HCT116 (cell line): ENCODE results near the gene XRCC3.

Experiments
- CTCF ChIP-seq, 3 experiments: fragments of 200-600 bp in 1 of 3; sonication (generic) in 1 of 3; IDR thresholded peaks in 2 of 3; conservative IDR thresholded peaks in 1 of 3; 2 replicates each; pipeline ENCODE4 v1.5.1; 2012 to 2017; ENCODE audit warnings: low read depth in 2 of 3, low read length in 2 of 3, antibody characterized with exemption in 1 of 3, borderline replicate concordance in 1 of 3, control low read depth in 1 of 3, mild to moderate bottlenecking in 1 of 3, mixed read lengths in 1 of 3, mixed run types in 1 of 3, moderate library complexity in 1 of 3; ENCODE audit not compliant: insufficient read depth in 1 of 3
- EGR1 ChIP-seq: IDR thresholded peaks from 2 replicates; pipeline ENCODE4 v1.6.1; 2012; ENCODE audit warnings: low read depth
- ELF1 ChIP-seq: IDR thresholded peaks from 2 replicates; pipeline ENCODE4 v1.6.1; 2012; ENCODE audit warnings: low read depth, borderline replicate concordance
- EZH2 ChIP-seq: fragments of 200-600 bp; sonication (generic); IDR thresholded peaks from 2 replicates; pipeline ENCODE4 v1.6.1; 2017; ENCODE audit warnings: antibody characterized with exemption, mixed run types
- EZH2phosphoT487 ChIP-seq: fragments of 200-600 bp; IDR thresholded peaks from 2 replicates; pipeline ENCODE4 v1.6.1; 2018; ENCODE audit warnings: antibody characterized with exemption, borderline replicate concordance
- POLR2A ChIP-seq: IDR thresholded peaks from 2 replicates; pipeline ENCODE4 v1.7.0; 2011; ENCODE audit warnings: borderline replicate concordance; ENCODE audit not compliant: insufficient read depth, insufficient read length; ENCODE audit errors: extremely low read depth
- POLR2AphosphoS5 ChIP-seq: IDR thresholded peaks from 2 replicates; pipeline ENCODE4 v1.6.1; 2011; ENCODE audit warnings: mild to moderate bottlenecking, low read depth, low read length, moderate library complexity
- RAD21 ChIP-seq: IDR thresholded peaks from 2 replicates; pipeline ENCODE4 v1.6.1; 2012; ENCODE audit warnings: low read depth, mild to moderate bottlenecking
- SIN3A ChIP-seq: IDR thresholded peaks from 2 replicates; pipeline ENCODE4 v1.6.1; 2012; ENCODE audit warnings: low read depth
- SP1 ChIP-seq: IDR thresholded peaks from 2 replicates; pipeline ENCODE4 v1.6.1; 2012; ENCODE audit warnings: low read depth
- ZNF274 ChIP-seq: fragments of 200-500 bp; sonication (Bioruptor generic); IDR thresholded peaks from 2 replicates; pipeline ENCODE4 v1.6.1; 2014; ENCODE audit warnings: mild to moderate bottlenecking, low read depth, low read length, inconsistent platforms
- TF ChIP-seq, protein P1 (sequence below): IDR thresholded peaks from 2 replicates; pipeline ENCODE4 v1.6.1; 2012
- TF ChIP-seq, protein P2 (sequence below): IDR thresholded peaks from 2 replicates; pipeline ENCODE4 v1.6.1; 2012; ENCODE audit warnings: low read depth

GRCh38 chr14:103708750-103709187 lies 6.5 kb downstream of the XRCC3 start:
- no peak for TF ChIP-seq CTCF (IDR thresholded peaks at IDR 0.05 in 2 of 3, conservative IDR thresholded peaks at IDR 0.05 in 1 of 3; ENCODE audit: borderline replicate concordance in 1 of 3, insufficient read depth in 1 of 3, low read depth in 2 of 3, low read length in 2 of 3)
- TF ChIP-seq POLR2A: no peak
- TF ChIP-seq RAD21: no peak
- no peak for TF ChIP-seq EGR1
- no peak for TF ChIP-seq ZNF274
- no peak for TF ChIP-seq SIN3A
- TF ChIP-seq, protein P1, sequence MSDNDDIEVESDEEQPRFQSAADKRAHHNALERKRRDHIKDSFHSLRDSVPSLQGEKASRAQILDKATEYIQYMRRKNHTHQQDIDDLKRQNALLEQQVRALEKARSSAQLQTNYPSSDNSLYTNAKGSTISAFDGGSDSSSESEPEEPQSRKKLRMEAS: no peak
- TF ChIP-seq SP1: no peak
- no peak for TF ChIP-seq EZH2
- TF ChIP-seq EZH2phosphoT487: no peak
- TF ChIP-seq, protein P2, sequence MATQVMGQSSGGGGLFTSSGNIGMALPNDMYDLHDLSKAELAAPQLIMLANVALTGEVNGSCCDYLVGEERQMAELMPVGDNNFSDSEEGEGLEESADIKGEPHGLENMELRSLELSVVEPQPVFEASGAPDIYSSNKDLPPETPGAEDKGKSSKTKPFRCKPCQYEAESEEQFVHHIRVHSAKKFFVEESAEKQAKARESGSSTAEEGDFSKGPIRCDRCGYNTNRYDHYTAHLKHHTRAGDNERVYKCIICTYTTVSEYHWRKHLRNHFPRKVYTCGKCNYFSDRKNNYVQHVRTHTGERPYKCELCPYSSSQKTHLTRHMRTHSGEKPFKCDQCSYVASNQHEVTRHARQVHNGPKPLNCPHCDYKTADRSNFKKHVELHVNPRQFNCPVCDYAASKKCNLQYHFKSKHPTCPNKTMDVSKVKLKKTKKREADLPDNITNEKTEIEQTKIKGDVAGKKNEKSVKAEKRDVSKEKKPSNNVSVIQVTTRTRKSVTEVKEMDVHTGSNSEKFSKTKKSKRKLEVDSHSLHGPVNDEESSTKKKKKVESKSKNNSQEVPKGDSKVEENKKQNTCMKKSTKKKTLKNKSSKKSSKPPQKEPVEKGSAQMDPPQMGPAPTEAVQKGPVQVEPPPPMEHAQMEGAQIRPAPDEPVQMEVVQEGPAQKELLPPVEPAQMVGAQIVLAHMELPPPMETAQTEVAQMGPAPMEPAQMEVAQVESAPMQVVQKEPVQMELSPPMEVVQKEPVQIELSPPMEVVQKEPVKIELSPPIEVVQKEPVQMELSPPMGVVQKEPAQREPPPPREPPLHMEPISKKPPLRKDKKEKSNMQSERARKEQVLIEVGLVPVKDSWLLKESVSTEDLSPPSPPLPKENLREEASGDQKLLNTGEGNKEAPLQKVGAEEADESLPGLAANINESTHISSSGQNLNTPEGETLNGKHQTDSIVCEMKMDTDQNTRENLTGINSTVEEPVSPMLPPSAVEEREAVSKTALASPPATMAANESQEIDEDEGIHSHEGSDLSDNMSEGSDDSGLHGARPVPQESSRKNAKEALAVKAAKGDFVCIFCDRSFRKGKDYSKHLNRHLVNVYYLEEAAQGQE: no peak
- TF ChIP-seq POLR2AphosphoS5: no peak
- TF ChIP-seq ELF1: no peak
